MCF 10A (cell line): ENCODE measurements around the gene TOMM34. TPM values are rescaled to one million over a fixed set of nuclear protein-coding genes. Genes with fewer than 3 reads are reported as not detected.

Experiments
- BruUV-seq: library from RNA; stranded (reverse); fragments of 400-500 nt; replicated peaks from 2 replicates; lab custom pipeline; 2021; lab: Mats Ljungman, UMichigan
- CTCF ChIA-PET: fragments of 300-600 bp; sonication (Branson Sonifier 250); formaldehyde crosslinking; extraction: SDS; loops from one replicate; lab custom pipeline; 2021; ENCODE audit warnings: antibody characterized with exemption, inconsistent platforms; lab: Yijun Ruan, JAX
- POLR2A ChIA-PET: fragments of 300-600, 350-650 bp; sonication (Branson Sonifier 250); formaldehyde crosslinking; extraction: SDS; loops from one replicate; lab custom pipeline; 2020; ENCODE audit warnings: antibody characterized with exemption, inconsistent platforms; lab: Yijun Ruan, JAX
- DNase-seq: peaks from one replicate; pipeline ENCODE4 v3.0.0-alpha.2; 2018; ENCODE audit not compliant: unreplicated experiment
- H3K27ac Mint-ChIP-seq: one replicate; pipeline ENCODE4 v1.8.0; 2022; ENCODE audit warnings: mild to moderate bottlenecking, low read depth, mixed read lengths; ENCODE audit not compliant: unreplicated experiment
- H3K27me3 Mint-ChIP-seq: one replicate; pipeline ENCODE4 v1.8.0; 2022; ENCODE audit warnings: mixed read lengths; ENCODE audit not compliant: insufficient read depth, unreplicated experiment
- H3K36me3 Mint-ChIP-seq: one replicate; pipeline ENCODE4 v1.8.0; 2022; ENCODE audit warnings: mild to moderate bottlenecking, moderate library complexity, mixed read lengths; ENCODE audit not compliant: insufficient read depth, unreplicated experiment
- H3K4me1 Mint-ChIP-seq: one replicate; pipeline ENCODE4 v1.8.0; 2022; ENCODE audit warnings: mixed read lengths; ENCODE audit not compliant: insufficient read depth, unreplicated experiment
- H3K4me3 Mint-ChIP-seq: one replicate; pipeline ENCODE4 v1.8.0; 2022; ENCODE audit warnings: mild to moderate bottlenecking, moderate library complexity, mixed read lengths; ENCODE audit not compliant: unreplicated experiment
- H3K9me3 Mint-ChIP-seq: one replicate; pipeline ENCODE4 v1.8.0; 2022; ENCODE audit warnings: mixed read lengths; ENCODE audit not compliant: unreplicated experiment
- CTCF ChIP-seq: fragments of 200-600 bp; IDR thresholded peaks from one replicate; pipeline ENCODE4 v1.8.0; 2022; ENCODE audit warnings: antibody characterized with exemption, mild to moderate bottlenecking; ENCODE audit not compliant: unreplicated experiment
- intact Hi-C: fragments of 100-400 bp; cut with micrococcal nuclease; formaldehyde crosslinking; loops from 2 replicates; pipeline ENCODE4 v1.14.1; 2022
- total RNA-seq: library from RNA; stranded (reverse); gene quantifications from 2 replicates; pipeline ENCODE4 v1.2.3, GENCODE V29; 2022

TOMM34 gene
- total RNA-seq, 1 experiment from 2014 or later, result 60.0 TPM

GRCh38 chr20:44988631-44989171, 28.5 kb upstream of the TOMM34 start:
- DNase-seq, result no peak
- no TSS peak for BruUV-seq
- Mint-ChIP-seq H3K4me1 (peaks cover 19% of the 10 kb centered on the region), H3K9me3 (no peaks in the 10 kb centered on the region), H3K36me3 (peaks cover 14% of the 10 kb centered on the region), H3K4me3 (no peak overlapping the region), H3K27ac (no peak overlapping the region), H3K27me3 (no peaks in the 10 kb centered on the region)
- TF ChIP-seq CTCF, result no peak
- ChIA-PET CTCF (interaction anchor here (0.7 kb wide), 1 partner anchor 640 kb away, joined by 3 read pairs; no protein-coding TSS in a partner anchor), POLR2A (interaction anchor here (2.6 to 3.0 kb wide), 2 partner anchors 12 to 22 kb away, joined by 14 read pairs; partner anchors contain the start of gene STK4)
- intact Hi-C loops, result no loop called here

- TF ChIP-seq CTCF, result no peak
- Mint-ChIP-seq H3K4me3 (no peak overlapping the region), H3K27ac (no peak overlapping the region), H3K4me1 (peaks cover 13% of the 10 kb centered on the region), H3K36me3 (peaks cover 41% of the 10 kb centered on the region), H3K9me3 (no peaks in the 10 kb centered on the region), H3K27me3 (no peaks in the 10 kb centered on the region)
- ChIA-PET POLR2A (interaction anchor here (1.0 kb wide), 1 partner anchor 23 kb away, joined by 3 read pairs; the partner anchor contains the start of gene TOMM34), CTCF (interaction anchor here (0.6 to 1.5 kb wide), 2 partner anchors 129 to 308 kb away, joined by 4 to 5 read pairs; no protein-coding TSS in a partner anchor)
- intact Hi-C loops, result no loop called here
- BruUV-seq, result no TSS peak
- DNase-seq, result no peak
Measured at GRCh38 chr20:44983093-44983674, 23.0 kb upstream of the TOMM34 start.

- Mint-ChIP-seq H3K4me3 (no peak overlapping the region), H3K27ac (no peak overlapping the region), H3K27me3 (no peaks in the 10 kb centered on the region), H3K36me3 (peaks cover 47% of the 10 kb centered on the region), H3K4me1 (peaks cover 13% of the 10 kb centered on the region), H3K9me3 (no peaks in the 10 kb centered on the region)
- intact Hi-C loops, result no loop called here
- ChIA-PET CTCF (interaction anchor here (0.7 to 1.0 kb wide), 2 partner anchors 10 to 15 kb away, joined by 3 to 4 read pairs; no protein-coding TSS in a partner anchor), POLR2A (interaction anchor here (0.8 to 1.3 kb wide), 2 partner anchors 10 to 15 kb away, joined by 3 to 5 read pairs; partner anchors contain the start of gene STK4)
- BruUV-seq, result no TSS peak
- no peak for DNase-seq
- TF ChIP-seq CTCF, result no peak
Measured at GRCh38 chr20:44981736-44982406, 21.7 kb upstream of the TOMM34 start.
